Measurements from ENCODE around the gene PC.

DNA sequence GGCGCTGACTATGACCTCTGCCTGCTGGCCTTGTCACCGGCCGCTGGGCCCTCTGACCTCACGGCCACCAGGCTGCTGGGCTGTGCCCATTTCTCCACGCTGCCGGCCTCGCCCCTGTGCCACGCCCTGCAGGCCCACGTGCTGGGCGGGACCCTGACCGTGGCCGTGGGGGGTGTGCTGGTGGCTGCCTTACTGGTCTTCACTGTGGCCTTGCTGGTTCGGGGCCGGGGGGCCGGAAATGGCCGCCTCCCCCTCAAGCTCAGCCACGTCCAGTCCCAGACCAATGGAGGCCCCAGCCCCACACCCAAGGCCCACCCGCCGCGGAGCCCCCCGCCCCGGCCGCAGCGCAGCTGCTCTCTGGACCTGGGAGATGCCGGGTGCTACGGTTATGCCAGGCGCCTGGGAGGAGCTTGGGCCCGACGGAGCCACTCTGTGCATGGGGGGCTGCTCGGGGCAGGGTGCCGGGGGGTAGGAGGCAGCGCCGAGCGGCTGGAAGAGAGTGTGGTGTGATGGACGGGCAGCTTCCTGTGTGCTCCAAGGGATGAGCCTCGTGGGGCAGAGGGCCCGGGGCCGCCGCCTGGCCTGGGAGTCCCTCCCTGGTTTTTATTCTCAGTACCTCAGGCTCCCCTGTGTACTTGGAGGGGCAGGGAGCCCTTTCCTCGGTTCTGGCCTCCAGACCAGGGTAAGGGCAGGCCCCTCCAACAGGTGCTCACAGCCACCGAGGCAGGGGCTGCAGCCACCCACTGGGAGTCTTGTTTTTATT, 98.3 kb downstream of the PC start:
- TF ChIP-seq, protein P1, sequence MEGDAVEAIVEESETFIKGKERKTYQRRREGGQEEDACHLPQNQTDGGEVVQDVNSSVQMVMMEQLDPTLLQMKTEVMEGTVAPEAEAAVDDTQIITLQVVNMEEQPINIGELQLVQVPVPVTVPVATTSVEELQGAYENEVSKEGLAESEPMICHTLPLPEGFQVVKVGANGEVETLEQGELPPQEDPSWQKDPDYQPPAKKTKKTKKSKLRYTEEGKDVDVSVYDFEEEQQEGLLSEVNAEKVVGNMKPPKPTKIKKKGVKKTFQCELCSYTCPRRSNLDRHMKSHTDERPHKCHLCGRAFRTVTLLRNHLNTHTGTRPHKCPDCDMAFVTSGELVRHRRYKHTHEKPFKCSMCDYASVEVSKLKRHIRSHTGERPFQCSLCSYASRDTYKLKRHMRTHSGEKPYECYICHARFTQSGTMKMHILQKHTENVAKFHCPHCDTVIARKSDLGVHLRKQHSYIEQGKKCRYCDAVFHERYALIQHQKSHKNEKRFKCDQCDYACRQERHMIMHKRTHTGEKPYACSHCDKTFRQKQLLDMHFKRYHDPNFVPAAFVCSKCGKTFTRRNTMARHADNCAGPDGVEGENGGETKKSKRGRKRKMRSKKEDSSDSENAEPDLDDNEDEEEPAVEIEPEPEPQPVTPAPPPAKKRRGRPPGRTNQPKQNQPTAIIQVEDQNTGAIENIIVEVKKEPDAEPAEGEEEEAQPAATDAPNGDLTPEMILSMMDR (IDR thresholded peaks at IDR 0.05), result no peak
- no peak for TF ChIP-seq POLR2A (IDR thresholded peaks at IDR 0.05)
